ENCODE measurements around the gene TUBB6.

TUBB6 gene

DNA sequence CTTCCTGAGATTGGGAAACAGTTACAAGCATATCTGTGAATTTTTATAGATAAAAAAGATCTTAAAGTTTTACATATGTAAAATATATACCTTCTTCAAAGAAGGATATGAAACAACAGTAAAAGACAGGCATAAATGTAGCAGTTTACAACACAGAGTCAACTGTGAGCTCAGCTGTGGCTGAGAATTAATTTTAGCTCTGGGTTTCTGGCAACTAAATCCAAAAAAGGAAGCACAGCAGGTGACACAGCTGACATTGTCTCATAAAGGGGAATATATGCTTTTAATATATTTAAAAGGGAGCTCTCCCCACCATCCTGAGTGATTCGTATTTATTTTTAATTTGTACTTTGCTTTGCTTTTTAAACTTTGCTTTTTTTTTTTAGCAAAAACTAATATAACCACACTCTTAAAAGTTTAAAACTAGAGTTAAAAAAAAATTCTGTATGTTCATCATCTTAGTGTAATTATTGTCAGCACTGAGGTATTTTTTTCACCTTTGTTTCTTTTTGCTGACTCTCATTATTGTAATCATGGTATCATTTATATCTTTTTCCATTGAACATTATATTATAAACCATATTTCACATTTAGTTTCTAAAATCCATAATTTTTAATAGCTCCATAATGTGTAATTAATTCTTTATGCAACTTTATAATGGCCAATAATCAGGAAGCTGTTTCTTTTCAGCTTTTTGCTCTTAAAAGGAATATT lies 6.7 kb downstream of the TUBB6 start:
- no peak for DNase-seq (ENCODE audit: low spot score)

- DNase-seq (ENCODE audit: low spot score) = no peak
Observed at GRCh38 chr18:12315490-12315889, 7.4 kb downstream of the TUBB6 start.

DNA sequence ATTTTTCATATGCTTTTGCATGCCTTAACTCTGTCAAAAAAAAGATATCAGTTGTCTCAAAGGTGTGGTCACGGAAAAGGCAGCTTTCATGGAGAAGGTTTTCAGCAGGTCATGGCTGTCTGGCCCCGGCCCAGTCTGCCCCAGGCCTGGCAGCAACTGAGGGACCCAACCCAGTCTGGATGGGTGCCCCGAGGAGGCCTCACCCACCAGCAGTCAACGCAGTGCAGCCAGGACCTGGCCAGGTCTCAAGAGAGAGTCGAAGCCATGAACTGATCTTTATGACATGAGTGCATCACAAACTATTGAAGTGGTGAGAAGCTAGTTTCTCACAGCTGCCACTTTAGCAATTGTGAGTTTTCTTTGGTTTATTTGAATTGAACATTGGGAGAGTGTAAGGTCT lies 7.9 kb downstream of the TUBB6 start:
- DNase-seq (ENCODE audit: low spot score) = no peak

GRCh38 chr18:12317664-12318333 lies 9.8 kb downstream of the TUBB6 start:
- DNase-seq (ENCODE audit: low spot score) = no peak

DNA sequence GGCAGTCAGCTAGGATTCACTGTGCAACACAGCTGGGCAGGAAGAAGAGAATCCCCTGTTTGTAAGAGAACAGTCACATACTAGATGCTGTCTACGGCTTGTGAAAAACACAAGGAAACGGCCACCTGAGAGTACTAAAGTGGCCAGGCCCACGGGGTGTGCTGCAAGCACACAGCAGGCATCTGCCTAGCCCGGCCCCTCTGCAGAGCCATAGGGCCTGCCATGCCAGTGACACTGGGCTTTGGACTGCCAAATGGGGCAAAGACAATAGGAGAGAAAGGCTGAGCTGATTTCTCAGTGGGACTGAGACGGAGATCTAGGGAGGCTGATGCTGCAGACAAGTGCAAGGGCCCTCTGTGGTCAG lies 10.3 kb downstream of the TUBB6 start:
- no peak for DNase-seq (ENCODE audit: low spot score)

DNA sequence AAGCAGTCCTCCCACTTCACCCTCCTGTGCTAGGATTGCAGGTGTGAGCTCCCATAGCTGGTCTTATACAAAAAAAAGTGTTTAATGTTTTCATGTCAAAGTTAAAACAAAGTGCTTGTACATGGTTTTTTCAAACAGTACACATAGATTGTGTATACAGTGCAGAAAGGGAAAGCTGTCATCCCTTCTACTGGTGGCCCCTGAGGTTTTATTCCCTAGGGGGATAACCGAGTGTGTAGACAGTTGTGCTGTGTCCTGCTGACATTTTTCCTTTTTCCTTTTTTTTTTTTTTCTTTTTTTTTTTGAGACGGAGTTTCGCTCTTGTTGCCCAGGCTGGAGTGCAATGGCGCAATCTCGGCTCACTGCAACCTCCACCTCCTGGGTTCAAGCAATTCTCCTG lies 10.8 kb downstream of the TUBB6 start:
- DNase-seq (ENCODE audit: low spot score) = no peak

GRCh38 chr18:12321333-12321732 lies 13.3 kb downstream of the TUBB6 start:
- DNase-seq (ENCODE audit: low spot score) = no peak

DNA sequence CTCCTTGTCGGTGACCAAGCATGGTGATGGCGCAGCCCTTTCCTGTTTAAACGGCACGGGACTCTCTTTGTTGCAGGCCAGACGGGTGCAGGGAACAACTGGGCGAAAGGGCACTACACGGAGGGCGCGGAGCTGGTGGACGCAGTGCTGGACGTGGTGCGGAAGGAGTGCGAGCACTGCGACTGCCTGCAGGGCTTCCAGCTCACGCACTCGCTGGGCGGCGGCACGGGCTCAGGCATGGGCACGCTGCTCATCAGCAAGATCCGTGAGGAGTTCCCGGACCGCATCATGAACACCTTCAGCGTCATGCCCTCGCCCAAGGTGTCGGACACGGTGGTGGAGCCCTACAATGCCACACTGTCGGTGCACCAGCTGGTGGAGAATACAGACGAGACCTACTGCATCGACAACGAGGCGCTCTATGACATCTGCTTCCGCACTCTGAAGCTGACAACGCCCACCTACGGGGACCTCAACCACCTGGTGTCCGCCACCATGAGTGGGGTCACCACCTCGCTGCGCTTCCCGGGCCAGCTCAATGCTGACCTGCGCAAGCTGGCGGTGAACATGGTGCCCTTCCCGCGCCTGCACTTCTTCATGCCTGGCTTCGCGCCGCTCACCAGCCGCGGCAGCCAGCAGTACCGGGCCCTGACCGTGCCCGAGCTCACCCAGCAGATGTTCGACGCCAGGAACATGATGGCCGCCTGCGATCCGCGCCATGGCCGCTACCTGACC lies 17.1 kb downstream of the TUBB6 start:
- DNase-seq (ENCODE audit: low spot score) = no peak

DNA sequence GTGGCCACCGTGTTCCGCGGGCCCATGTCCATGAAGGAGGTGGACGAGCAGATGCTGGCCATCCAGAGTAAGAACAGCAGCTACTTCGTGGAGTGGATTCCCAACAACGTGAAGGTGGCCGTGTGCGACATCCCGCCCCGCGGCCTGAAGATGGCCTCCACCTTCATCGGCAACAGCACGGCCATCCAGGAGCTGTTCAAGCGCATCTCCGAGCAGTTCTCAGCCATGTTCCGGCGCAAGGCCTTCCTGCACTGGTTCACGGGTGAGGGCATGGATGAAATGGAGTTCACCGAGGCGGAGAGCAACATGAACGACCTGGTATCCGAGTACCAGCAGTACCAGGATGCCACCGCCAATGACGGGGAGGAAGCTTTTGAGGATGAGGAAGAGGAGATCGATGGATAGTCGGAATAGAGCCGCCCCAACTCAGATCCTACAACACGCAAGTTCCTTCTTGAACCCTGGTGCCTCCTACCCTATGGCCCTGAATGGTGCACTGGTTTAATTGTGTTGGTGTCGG lies 17.7 kb downstream of the TUBB6 start:
- DNase-seq (ENCODE audit: low spot score) = no peak

- DNase-seq (ENCODE audit: low spot score) = no peak
Observed at GRCh38 chr18:12326711-12327460, 18.8 kb downstream of the TUBB6 start.

DNA sequence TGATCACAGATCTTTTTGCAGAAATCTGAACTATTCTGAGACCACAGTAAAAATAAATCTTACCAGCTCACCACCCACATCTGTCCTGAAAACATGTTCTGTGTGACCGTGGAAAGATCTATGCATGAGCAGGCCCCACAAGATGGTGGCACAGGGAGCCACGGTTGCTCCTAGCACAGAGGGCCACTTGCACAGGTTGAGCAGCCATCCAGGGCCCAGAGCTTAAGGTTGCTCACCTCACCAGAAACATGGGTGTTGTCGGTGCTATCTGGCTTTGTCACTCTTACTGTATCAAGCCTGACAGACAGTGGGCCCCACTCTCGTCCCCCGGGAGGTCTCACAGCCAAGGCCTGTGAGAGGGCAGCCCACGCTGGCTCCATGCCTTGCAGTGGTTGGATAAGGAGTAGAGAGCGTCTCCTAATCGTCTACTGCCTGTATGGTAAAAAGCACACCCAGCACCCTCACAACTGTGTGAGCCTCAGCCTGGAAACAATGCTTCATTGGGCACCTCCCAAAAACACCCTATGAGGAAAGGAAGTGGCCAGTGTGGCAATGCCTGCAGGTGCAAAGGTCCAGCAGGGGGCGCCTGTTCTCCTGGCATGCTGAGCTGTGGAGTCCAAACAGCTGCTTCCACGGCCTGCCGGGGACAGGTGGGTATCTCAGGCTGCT lies 19.6 kb downstream of the TUBB6 start:
- peak; percentile 79 for DNase-seq (ENCODE audit: low spot score)

GRCh38 chr18:12328179-12328823 lies 20.3 kb downstream of the TUBB6 start:
- no peak for DNase-seq (ENCODE audit: low spot score)

GRCh38 chr18:12329125-12329698 lies 21.2 kb downstream of the TUBB6 start:
- no peak for DNase-seq (ENCODE audit: low spot score)

DNA sequence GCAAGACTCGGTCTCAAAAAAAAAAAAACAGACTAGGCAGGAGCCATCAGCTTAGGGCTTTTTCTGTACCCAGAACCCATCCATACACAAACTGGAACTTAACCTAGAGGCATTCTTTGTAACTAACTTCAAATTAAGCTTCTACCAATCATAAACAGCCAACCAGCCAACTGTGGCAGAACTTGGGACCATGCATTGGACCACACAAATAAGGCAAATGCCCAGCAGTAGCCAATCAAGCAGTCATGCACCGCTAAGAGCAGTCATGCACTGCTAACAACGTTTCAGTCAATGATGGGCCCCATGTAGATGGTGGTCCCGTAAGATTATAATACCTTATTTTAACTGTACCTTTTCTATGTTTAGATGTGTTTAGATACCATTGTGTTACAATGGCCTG lies 22.7 kb downstream of the TUBB6 start:
- DNase-seq (ENCODE audit: low spot score) = no peak

- no peak for DNase-seq (ENCODE audit: low spot score)
Observed at GRCh38 chr18:12333506-12334290, 25.7 kb downstream of the TUBB6 start.

- no peak for DNase-seq (ENCODE audit: low spot score)
Observed at GRCh38 chr18:12334366-12334808, 26.3 kb downstream of the TUBB6 start.

- no peak for DNase-seq (ENCODE audit: low spot score)
Observed at GRCh38 chr18:12334863-12335262, 26.8 kb downstream of the TUBB6 start.

DNA sequence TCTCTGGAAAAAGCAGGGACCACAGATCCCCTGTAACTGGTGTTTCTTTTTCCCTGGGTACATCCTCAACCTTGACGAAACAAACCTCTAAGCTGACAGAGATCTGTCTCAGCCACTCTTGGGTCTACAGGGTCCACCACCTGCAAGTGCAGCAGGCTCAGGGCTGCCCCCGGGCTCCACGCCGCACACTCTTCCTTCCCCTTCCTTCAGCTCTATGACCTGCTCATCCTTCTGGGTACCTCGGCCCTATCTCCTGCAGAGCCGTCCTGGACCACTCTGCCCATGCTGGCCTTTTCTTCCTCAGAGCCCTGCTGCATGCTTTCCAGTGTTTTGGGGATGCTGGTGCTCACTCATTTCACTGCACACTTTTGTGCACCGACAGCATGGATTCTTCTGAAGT lies 27.5 kb downstream of the TUBB6 start:
- no peak for DNase-seq (ENCODE audit: low spot score)

GRCh38 chr18:12336171-12336613 lies 28.2 kb downstream of the TUBB6 start:
- no peak for DNase-seq (ENCODE audit: low spot score)

- DNase-seq (ENCODE audit: low spot score) = no peak
Observed at GRCh38 chr18:12336887-12337286, 28.8 kb downstream of the TUBB6 start.

Measured in activated CD4-positive, alpha-beta T cell treated with anti-CD3 and anti-CD28 coated beads, Interleukin-2, Interleukin-4, amounts not matched to agents 100 ng/mL and 50 ng/mL, durations not matched to agents 16 hours and 8 hours (primary cell).